ENCODE data around the gene PGM3. TPM values are rescaled to one million over a fixed set of nuclear protein-coding genes. Genes with fewer than 3 reads are reported as not detected.

Gene PGM3
- polyA plus RNA-seq, 1 of the 3 experiments (the other 2 are of a cell fraction) = 24.2 TPM

DNA sequence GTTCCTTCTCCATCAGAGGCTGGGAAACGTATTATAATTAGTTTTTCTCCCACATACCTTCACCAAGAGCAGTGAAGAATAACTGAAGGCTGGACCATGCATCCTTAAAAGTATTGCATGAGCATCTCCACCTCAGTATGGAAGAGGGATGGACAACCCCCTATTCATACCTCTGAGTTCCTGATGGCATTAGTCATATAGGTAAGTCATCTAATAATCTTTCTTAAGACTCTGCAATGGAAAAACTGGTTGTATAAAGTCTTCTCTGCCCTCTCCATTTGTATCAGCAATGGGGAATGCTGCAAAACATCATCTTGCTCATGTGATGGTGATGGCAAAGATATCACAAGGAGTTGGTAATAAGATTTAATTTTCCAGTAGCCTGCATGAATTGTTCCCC lies 24.5 kb downstream of the PGM3 start:
- peaks cover 0 to 2% of the 10 kb centered on the region in 2 experiments; a peak in 2 of 4 replicates for H3K4me1 ChIP-seq (ENCODE audit: control insufficient read depth in 1 of 2, insufficient read depth in 2 of 2, low read depth in 1 of 2, low read length in 1 of 2)
- WGBS (ENCODE audit: low lambda C conversion rate) = 76% methylated on average over 1 of the region's 1 CpG
- H3K27ac ChIP-seq (ENCODE audit: low read depth in 2 of 2, low read length in 1 of 2) = no peak overlapping the region
- H3K27me3 ChIP-seq (ENCODE audit: insufficient read depth) = no peaks in the 10 kb centered on the region
- no peak overlapping the region for H3K4me2 ChIP-seq
- H3K79me2 ChIP-seq (ENCODE audit: insufficient read depth) = no peaks in the 10 kb centered on the region; the same call in 1 of the 2 replicates
- ChIA-PET POLR2A (no interaction called here), CTCF (no interaction called here)
- no peak for DNase-seq
- H3F3A ChIP-seq (replicated peaks; ENCODE audit: insufficient read depth) = peaks cover 21% of the 10 kb centered on the region
- no peaks in the 10 kb centered on the region for H3K9me3 ChIP-seq
- H2AFZ ChIP-seq (ENCODE audit: low read depth) = no peak overlapping the region
- peaks cover 80 to 88% of the 10 kb centered on the region in 2 experiments for H3K36me3 ChIP-seq (replicated peaks in 1 of 2; ENCODE audit: control insufficient read depth in 1 of 2, insufficient read depth in 2 of 2, low read length in 1 of 2)
- no peak overlapping the region for H3K4me3 ChIP-seq (ENCODE audit: low read depth in 2 of 2, low read length in 1 of 2)
- H3K9ac ChIP-seq = no peak overlapping the region
- TF ChIP-seq RXRA (IDR thresholded peaks at IDR 0.05; ENCODE audit: borderline replicate concordance, low read depth) (no peak), USF1 (IDR thresholded peaks at IDR 0.05; ENCODE audit: borderline replicate concordance, low read depth) (no peak), RAD21 (IDR thresholded peaks at IDR 0.05; ENCODE audit: low read length) (no peak), FOXM1 (IDR thresholded peaks at IDR 0.05; ENCODE audit: low read depth) (no peak), FOSL2 (IDR thresholded peaks at IDR 0.05; ENCODE audit: borderline replicate concordance, low read depth) (no peak), TCF12 (IDR thresholded peaks at IDR 0.05) (no peak), GATA2 (CRISPR knock-in tag; IDR thresholded peaks at IDR 0.05) (no peak), JUND (IDR thresholded peaks at IDR 0.05) (no peak), SMC3 (IDR thresholded peaks at IDR 0.05; ENCODE audit: low read depth, low read length) (no peak), YY1 (IDR thresholded peaks at IDR 0.05; ENCODE audit: low read depth) (no peak), EP300 (IDR thresholded peaks at IDR 0.05; ENCODE audit: borderline replicate concordance in 1 of 2, low read depth in 1 of 2, low read length in 1 of 2) (no peak), CHD2 (IDR thresholded peaks at IDR 0.05; ENCODE audit: low read length, partially characterized antibody) (no peak), MAX (IDR thresholded peaks at IDR 0.05; ENCODE audit: low read depth) (no peak), PBX3 (IDR thresholded peaks at IDR 0.05) (no peak)
- TF ChIP-seq, protein P1, sequence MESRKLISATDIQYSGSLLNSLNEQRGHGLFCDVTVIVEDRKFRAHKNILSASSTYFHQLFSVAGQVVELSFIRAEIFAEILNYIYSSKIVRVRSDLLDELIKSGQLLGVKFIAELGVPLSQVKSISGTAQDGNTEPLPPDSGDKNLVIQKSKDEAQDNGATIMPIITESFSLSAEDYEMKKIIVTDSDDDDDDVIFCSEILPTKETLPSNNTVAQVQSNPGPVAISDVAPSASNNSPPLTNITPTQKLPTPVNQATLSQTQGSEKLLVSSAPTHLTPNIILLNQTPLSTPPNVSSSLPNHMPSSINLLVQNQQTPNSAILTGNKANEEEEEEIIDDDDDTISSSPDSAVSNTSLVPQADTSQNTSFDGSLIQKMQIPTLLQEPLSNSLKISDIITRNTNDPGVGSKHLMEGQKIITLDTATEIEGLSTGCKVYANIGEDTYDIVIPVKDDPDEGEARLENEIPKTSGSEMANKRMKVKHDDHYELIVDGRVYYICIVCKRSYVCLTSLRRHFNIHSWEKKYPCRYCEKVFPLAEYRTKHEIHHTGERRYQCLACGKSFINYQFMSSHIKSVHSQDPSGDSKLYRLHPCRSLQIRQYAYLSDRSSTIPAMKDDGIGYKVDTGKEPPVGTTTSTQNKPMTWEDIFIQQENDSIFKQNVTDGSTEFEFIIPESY (IDR thresholded peaks at IDR 0.05; ENCODE audit: borderline replicate concordance, low read depth) = no peak
- H3K9me2 ChIP-seq = no peaks in the 10 kb centered on the region
- H4K20me1 ChIP-seq (ENCODE audit: insufficient read depth) = no peaks in the 10 kb centered on the region
